Fibroblast of skin of right biceps (primary cell): ENCODE data around the gene LMBR1.
"Not testable (repeated sequence)": the region's sequence is repeated elsewhere in the genome, so short reads cannot be mapped to it uniquely, and the experiment has no call there.

ENCODE experiments used
- DNase-seq: peaks from one replicate; pipeline ENCODE4 v3.0.0-alpha.2; 2013

LMBR1 gene

DNA sequence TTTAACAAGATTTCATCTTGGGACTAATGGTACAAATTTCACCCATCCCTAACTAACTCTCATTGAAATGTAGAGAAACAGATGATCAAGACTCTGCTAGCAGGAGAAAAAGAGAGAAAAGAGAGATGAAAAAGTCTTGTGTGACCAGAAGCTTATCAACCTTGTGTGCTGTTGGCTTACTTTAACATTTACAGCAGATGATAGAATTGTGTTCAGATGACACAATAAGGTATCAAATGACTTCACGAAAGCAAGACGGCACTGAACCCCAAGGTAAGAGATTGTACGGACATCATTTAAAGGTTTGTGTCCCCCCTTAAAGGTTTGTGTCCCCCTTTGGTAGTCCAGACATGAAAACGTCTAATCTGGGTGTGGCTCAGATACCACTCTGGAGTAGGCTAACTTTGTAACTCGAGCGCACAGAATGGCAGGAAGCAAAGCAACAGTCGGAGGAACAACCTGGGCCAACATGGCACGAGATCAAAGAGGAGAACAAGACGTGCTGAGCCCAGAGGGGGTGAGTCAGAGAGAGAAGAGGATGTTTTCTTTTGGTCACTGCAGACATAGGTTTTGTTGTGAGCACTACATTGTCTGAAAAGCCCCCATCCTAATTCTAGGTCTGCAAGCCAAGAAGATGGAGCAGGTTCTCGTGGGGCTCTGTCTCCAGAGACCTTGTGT lies 10.4 kb upstream of the LMBR1 start:
- peak; percentile 25 for DNase-seq

DNA sequence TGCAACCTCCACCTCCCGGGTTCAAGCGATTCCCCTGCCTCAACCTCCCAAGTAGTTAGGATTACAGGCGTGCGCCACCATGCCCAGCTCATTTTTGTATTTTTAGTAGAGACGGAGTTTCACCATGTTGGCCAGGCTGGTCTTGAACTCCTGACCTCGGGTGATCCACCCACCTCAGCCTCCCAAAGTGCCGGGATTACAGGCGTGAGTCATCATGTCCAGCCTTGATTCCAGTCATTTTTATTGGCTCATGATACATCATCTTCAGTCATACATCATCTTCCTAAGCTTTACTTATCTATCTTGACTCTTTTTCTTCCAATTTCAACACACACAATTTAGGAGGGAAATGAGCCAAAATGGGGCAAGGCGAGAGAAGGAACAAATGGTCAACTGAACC lies 7.1 kb upstream of the LMBR1 start:
- not testable (repeated sequence) for DNase-seq

DNA sequence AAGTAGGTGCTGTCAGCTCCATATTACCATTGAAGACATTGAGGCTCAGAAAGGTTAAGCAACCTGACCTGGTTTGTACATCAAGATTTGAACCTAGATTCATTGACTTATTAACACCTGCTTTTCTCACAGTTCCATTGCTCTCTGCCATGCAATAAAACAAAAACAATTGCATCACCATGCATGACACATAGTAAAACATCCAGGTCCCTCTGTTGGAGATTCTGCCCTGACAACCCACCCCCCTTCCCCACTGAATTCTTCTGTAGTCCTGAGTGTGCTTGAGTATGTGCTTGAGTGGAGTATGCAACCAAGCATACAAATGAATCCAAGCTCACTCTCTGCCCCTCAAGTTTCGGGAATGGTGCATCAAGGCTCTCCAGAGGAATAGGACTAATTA lies 6.0 kb upstream of the LMBR1 start:
- DNase-seq = no peak

DNA sequence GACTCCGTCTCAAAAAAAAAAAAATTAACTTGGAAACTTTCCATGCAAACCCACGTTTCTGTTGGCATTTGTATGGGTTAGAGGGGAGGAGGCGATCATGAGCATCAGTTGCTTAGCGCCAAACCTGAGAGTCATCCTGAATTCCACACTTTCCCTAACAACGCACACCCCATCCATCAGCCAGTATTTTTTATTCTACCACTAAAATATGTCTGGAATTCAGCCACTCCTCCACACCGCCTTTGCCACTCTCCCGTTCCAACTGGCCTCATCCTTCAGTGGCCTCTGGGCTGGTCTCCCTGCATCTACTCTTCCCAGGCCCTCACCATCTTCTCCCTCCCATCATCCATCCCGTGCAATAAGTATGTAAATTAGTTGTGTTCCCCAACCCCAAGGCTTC lies 4.7 kb upstream of the LMBR1 start:
- DNase-seq = peak; percentile 44

DNA sequence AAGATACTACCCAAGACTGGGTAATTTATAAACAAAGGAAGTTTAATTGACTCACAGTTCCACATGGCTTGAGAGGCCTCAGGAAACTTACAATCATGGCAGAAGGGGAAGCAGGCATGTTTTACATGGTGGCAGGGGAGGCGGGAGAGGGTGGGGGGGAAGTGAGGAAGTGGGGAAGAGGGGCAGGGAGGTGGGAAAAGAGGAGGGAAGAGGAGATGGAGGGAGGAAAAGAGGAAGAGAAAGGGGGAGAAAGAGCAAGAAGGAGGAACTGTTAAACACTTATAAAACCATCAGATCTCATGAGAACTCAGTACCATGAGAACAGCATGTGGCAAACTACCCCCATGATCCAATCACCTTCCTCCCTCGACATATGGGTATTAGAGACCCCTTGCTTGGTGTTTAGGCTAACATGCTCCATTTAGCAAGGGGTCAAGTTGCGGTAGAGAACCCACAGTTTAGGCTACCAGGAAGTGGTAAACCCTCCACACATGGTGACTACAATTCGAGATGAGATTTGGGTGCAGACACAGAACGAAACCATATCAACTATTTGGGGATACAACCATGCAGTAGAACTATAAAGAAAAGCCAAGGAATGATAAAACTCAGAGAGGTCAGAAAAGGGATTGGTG lies 3.5 kb upstream of the LMBR1 start:
- DNase-seq = no peak

DNA sequence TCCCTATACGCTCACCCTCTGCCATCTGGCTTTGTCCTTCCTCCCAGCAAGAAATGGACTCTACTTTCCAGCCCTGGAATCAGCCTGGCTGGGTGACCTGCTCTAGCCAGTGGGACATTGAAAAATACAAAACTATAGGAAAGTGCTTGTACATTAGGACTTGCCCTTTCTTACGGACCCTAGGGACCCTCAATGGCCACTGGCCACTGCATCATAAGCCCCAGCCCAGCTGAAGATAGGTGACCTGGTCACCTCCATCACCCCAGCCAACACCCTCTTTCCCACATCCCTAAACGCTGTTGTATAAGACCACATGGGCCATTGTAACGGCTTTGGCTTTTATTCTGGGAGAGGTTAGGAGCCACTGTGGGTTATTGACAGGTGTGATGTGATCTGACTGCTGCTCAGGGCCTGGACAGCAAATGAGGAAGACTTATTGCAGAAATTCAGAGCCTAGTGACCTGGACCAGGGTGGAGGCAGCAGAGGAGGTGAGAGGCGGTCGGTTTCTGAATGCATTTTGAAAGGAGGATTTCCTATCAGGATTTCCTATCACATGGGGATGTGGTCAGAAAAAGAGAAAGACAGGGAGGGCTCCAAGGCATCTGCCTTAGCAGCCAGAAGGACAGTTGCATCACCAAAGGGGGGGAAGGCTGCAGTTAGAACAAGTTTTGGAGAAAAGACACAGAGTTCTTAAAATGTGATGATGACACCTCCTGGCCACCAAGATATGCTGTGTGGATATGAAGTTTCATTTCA lies 2.2 kb upstream of the LMBR1 start:
- no peak for DNase-seq

DNA sequence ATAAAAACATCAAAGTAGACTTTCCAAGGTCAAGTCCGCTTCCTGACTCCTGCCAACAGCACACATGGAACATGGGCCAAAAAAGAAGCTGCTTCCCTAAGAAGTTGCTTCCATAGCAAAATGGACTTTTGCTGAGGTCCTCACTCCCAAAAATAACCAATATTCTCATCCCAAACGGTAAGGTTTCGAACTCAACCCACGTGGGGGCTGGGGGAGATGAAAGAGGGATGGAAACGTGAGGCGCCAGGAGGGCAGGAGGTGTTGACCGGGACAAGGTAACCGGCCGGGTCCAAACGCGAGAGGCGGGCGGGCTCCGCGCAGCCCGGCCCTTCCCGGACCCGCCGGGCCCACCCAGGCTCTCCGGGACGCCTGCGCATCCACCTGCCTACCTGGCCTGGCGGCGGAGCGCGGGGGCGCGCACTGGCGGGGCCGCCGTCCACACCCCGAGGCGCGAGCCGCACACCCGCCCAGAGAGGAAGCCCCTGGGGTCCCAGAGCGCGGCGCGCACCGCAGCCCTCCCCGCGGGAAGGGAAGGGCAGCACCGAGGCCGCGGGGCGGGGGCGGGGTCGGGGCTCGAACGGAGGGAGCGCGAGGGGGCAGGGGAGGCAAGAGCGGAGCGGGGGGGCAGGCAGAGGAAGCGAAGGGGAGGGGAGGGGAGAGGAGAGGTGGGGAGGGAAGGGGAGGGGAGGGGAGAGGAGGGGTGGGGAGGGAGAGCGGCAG lies 742 bp downstream of the LMBR1 start:
- DNase-seq = peak; percentile 31

DNA sequence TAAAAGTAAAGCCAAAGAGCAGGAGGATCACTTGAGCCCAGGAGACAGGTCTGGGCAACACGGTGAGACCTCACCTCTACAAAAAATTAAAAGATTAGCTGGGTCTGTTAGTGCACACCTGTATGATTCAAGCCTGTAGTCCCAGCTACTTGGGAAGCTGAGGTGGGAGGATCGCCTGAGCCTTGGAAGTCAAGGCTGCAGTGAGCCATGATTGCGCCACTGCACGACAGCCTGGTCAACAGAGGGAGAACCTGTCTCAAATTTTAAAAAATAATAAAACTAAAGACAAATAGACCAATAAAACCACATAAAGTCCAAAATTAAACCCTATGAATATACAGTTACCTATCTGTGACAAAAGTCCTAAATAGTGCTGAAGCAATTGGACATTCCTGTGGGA lies 3.2 kb downstream of the LMBR1 start:
- DNase-seq = no peak

DNA sequence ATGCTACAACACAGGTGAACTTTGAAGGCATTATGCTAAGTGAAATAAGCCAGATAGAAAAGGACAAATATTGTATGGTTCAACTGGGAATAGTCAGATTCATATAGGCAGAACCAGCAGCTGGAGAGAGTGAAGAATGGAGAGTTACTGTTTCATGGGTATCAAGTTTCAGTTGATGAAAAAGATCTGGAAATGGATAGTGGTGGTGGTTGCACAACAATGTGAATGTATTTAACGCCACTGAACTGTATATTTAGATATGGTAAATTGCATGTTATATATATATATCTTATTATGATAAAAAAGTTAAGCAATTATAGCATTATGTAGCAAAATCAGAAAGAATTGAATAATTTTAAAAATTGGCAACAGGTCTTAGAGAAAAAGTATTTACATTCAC lies 3.9 kb downstream of the LMBR1 start:
- no peak for DNase-seq

DNA sequence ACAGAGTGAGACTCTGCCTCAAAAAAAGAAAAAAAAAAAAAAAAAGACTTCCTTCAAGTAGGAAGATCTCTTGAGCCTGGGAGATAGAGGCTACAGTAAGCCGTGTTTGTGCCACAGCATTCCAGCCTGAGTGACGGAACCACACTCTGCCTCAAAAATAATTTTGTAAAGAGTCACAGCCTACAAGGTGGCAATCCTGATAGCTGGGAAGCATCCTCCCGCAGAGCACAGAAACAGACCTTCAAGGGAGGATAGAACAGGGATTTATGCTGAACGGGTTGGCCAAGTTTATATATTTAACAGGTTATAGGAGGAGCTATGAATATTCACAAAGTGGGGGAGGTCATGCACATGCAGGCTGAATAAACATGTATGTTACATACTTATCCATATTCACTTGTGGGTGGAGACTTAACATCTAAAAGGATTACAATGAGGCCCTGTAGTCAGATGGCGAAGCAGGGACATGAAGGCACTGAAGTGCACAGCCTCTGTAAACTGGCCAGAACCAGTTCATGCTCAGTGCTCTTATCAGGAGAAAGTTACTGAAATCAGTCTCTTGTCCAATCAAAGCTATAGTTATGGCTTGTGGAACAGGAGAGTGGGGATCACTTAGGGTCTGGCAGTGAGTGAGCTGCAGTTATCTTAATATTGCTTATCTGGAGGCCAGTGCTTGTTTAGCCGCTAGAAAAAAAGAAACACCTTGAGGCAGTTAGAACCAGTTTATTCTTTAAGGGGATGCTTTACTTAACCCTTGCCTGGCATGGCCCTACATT lies 6.8 kb downstream of the LMBR1 start:
- no peak for DNase-seq

DNA sequence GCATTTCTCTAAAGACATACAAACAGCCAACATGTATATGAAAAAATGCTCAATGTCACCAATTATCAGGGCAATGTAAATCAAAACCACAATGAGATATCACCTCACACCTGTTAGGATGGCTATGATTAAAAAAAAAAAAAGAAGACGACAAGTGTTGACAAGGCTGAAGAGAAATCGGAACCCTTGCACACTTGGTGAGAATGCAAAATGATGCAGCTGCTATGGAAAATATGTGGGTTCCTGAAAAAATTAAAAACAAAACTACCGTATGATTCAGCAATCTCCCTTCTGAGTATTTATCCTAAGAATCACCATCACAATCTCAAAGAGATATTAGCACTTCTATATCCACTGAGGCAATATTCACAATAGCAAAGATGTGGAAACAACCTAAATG lies 11.3 kb downstream of the LMBR1 start:
- no peak for DNase-seq

DNA sequence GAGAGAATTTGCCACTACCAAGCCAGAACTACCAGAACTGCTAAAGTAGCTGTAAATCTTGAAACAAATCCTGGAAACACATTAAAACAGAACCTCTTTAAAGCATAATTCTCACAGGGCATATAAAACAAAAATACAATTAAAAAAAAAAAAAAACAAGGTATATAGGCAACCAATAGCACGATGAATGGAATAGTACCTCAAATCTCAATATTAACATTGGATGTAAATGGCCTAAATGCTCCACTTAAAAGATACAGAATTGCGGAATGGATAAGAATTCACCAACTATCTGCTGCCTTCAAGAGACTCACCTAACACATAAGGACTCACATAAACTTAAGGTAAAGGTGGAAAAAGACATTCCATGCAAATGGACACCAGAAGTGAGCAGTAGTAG lies 17.2 kb downstream of the LMBR1 start:
- no peak for DNase-seq

DNA sequence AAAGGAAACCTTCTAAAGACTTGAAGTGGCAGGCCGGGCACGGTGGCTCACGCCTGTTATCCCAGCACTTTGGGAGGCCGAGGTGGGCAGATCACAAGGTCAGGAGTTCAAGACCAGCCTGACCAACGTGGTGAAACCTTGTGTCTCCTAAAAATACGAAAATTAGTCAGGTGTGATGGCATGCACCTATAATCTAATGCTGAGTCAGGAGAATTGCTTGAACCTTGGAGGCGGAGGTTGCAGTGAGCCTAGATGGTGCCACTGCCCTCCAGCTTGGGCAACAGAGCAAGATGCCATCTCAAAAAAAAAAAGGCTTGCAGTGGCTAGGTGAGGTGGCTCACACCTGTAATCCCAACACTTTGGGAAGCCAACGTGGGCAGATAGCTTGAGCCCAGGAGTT lies 24.6 kb downstream of the LMBR1 start:
- DNase-seq = not testable (repeated sequence)

DNA sequence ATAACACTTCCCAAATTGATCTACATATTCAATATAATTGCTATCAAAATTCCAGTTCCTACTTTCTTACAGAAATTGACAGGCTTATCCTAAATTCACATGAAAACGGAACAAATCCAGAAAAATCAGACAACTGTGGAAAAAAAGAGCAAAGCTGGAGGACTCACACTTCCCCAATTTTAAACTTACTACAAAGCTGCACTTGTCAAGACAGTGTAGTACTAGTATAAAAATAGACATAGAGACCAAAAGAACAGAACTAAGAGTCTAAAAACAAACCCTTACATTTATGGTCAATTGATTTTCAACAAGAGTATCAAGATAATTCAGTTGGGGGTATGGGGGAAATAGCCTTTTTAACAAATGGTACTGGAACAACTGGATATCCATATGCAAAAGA lies 27.5 kb downstream of the LMBR1 start:
- no peak for DNase-seq

DNA sequence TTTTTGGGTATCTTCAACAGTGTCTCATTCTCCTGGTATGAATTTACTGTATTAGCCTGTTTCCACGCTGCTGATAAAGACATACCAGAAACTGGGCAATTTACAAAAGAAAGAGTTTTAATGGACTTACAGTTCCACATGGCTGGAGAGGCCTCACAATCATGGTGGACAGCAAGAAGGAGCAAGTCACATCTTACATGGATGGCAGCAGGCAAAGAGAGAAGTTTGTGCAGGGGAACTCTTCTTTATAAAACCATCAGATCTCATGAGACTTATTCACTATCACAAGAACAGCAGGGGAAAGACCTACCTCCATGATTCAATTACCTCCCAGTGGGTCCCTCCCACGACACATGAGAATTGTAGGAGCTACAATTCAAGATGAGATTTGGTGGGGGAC lies 31.0 kb downstream of the LMBR1 start:
- DNase-seq = not testable (repeated sequence)

DNA sequence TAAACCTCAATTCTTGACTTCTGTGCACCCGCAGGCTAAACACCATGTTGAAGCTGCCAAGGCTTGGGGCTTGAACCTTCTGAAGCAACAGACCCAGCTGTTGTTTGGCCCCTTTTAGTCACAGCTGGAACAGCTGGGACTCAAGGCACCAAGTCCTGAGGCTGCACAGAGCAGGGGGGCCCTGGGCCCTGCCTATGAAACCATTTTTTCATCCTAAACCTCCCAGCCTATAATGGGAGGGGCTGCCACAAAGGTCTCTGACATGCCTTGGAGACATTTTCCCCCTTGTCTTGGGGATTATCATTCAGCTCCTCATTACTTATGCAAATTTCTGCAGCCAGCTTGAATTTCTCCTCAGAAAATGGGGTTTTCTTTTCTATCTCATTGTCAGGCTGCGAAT lies 31.8 kb downstream of the LMBR1 start:
- DNase-seq = no peak

DNA sequence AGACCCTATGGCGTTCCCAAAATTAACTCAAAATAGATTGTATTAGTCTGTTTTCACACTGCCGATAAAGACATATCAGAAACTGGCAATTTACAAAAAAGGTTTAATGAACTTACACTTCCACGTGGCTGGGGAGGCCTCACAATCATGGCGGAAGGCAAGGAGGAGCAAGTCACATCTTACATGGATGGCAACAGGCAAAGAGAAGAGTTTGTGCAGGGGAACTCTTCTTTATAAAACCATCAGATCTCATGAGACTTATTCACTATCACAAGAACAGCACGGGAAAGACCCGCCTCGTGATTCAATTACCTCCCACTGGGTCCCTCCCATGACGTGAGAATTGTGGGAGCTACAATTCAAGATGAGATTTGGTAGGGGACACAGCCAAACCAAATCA lies 32.9 kb downstream of the LMBR1 start:
- DNase-seq = not testable (repeated sequence)

DNA sequence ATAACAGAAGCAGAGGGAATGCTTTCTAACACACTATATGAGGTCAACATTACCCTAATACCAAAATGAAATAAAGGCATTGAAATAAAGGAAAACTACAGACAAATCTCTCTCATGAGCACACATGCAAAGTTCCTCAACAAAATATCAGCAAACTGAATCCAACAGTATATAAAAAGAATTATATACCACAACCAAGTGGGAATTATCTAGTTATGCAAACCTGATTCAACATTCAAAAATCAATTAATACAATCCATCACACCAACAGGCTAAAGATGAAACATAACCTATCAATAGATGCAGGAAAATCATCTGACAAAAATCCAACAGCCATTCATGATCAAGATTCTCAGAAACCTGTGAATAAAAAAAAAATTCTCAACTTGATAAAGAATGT lies 34.5 kb downstream of the LMBR1 start:
- no peak for DNase-seq

DNA sequence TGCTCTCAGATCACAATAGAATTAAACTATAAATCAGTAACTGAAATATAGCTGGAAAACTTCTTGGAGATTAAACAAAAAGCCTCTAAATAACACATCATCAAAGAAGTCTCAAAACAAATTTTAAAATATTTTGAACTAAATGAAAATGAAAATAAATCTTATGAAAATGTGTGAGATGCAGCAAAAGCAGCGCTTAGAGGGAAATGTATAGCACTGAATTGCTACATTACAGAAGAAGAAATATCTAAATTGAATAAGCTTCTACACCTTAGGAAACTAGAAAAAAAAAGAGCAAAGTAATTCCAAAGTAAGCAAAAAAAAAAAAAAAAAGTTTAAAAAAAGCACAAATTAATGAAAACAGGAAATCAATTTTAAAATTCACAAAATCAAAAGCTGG lies 35.2 kb downstream of the LMBR1 start:
- DNase-seq = no peak

DNA sequence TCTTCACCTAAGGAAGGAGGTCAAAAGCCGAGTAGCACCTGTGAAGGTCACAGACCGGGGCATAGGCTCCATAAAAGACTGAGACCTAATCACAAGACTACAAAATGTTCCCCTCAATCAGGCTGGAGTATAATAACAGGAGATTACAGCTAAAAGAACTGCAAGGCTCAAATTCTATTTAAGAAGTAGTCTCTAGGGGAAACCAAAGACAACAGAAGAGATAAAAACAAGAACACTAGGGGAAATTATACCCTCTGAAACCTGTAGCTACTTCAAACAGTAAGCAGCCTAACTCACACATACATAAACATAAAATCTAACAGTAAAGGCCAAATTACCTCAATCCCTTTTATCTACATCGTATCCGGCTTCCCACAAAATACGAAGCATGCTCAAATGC lies 38.3 kb downstream of the LMBR1 start:
- DNase-seq = no peak

DNA sequence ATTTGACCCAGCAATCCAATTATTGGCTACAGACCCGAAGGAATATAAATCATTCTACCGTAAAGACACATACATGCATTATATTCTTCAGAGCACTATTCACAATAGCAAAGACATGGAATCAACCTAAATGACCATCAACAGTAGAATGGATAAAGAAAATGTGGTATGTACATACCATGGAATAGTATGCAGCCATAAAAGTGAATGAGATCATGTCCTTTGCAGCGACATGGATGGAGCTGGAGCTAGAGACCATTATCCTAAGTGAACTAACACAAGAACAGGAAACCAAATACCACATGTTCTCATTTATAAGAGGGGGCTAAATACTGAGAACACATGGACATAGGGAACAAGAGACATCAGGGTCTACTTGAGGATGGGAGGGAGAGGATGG lies 44.0 kb downstream of the LMBR1 start:
- no peak for DNase-seq

DNA sequence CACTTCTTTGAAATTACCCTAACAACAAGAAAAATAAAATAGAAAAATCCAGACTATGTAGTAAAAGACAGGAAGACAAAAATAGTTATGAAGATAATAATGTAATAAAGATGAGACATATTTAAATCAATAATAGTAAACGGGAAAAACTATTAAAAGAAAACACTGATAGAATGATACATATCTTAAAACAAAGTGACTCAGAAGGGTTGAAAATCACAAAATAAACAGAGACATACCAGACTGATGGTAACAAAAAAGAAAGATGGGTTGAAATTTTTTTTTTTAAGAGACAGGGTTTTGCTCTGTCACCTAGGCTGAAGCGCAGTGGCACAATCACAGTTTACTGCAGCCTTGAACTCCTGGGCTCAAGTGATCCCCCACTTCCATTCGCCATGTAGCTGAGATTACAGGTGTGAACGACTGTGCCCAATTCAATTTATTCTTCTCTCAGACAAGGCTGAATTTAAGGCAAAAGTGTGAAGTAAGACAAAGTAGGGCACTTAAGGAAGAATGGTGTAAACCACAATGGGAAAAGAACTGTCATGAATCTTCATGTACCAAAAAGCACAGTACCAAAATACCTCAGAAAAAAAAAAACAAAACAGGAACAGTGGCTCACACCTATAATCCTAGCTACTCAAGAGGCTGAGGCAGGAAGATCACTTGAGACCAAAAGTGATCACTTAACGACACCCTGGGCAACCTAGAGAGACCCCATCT lies 47.4 kb downstream of the LMBR1 start:
- DNase-seq = no peak
